Fibroblast of villous mesenchyme (primary cell): ENCODE data around the gene C19orf53. TPM values are rescaled to one million over a fixed set of nuclear protein-coding genes. Genes with fewer than 3 reads are reported as not detected.

Experiments
- DNase-seq: peaks from one replicate; pipeline ENCODE4 v3.0.0-alpha.2; 2010; ENCODE audit warnings: low read depth
- H3K4me3 ChIP-seq: 2 replicates; pipeline ENCODE4 v1.5.1; 2011; ENCODE audit warnings: low read depth, mild to moderate bottlenecking, low read length
- CTCF ChIP-seq: IDR thresholded peaks from 2 replicates; pipeline ENCODE4 v1.5.1; 2012; ENCODE audit warnings: low read depth, mild to moderate bottlenecking, low read length; ENCODE audit not compliant: insufficient read depth
- small RNA-seq: library from RNA; depleted of rRNA; stranded (forward); fragments of <200 nt; gene quantifications from one replicate; pipeline ENCODE3, GENCODE V24; 2012
- total RNA-seq: library from RNA; depleted of rRNA; stranded (reverse); fragments of >200 nt; gene quantifications from 2 replicates; pipeline ENCODE4 v1.2.3, GENCODE V29; 2012

The C19orf53 gene
- total RNA-seq, 1 donor: 37.6 TPM

- TF ChIP-seq CTCF: no peak
- DNase-seq: no peak
- H3K4me3 ChIP-seq: no peak overlapping the region
Observed at GRCh38 chr19:13825489-13826441, 51.5 kb downstream of the C19orf53 start.

DNA sequence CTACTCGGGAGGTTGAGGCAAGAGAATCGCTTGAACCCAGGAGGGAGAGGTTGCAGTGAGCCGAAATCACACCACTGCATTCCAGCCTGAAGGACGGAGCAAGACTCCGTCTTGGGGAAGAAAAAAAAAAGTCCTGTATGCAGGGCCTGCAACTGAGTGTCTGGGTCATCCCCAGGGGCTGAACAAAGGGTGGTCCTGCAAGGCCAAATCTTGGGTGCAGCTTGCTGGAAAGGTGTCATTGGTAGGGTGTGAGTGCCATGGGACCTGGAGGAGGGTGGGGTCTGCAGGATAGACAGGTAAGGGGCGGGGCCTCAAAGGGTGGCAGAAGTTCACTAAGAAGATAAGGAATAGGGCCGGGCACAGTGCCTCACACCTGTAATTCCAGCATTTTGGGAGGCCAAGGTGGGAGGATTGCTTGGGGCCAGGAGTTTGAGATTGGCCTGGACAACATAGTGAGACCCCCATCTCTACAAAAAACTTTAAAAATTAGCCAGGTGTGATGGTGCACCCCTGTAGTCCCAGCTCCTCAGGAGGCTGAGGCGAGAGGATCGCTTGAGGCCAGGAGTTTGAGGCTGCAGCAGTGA lies 52.5 kb downstream of the C19orf53 start:
- no peak for DNase-seq
- no peak overlapping the region for H3K4me3 ChIP-seq

GRCh38 chr19:13827656-13828055 lies 53.4 kb downstream of the C19orf53 start:
- no peak for DNase-seq

More for the DNA sequence above, 52.5 kb downstream of the C19orf53 start:
- TF ChIP-seq CTCF: no peak

More at GRCh38 chr19:13827656-13828055, 53.4 kb downstream of the C19orf53 start:
- no peak overlapping the region for H3K4me3 ChIP-seq
- TF ChIP-seq CTCF: no peak

Small RNA genes within 50 kb of the gene (small RNA-seq; reads per million reads assigned to genes)
- not detected for gene RN7SL619P

Other genes with a start within 250 kb of the C19orf53 start
- gene MRI1, start 9.9 kb upstream of the C19orf53 start, total RNA-seq: 27.2 and 44.1 TPM in 2 replicates
- gene ZSWIM4, start 21.0 kb downstream of the C19orf53 start, total RNA-seq: 12.1 and 13.2 TPM in 2 replicates
- 0.64 TPM in 1 of 2 replicates, not detected in the other for gene NANOS3, start 102.7 kb downstream of the C19orf53 start, total RNA-seq
- 0.32 and 0.43 TPM in 2 replicates for gene BRME1, start 131.7 kb downstream of the C19orf53 start, total RNA-seq
- 18.6 and 22.9 TPM in 2 replicates for gene CC2D1A, start 131.7 kb downstream of the C19orf53 start, total RNA-seq
- gene PODNL1, start 164.0 kb downstream of the C19orf53 start, total RNA-seq: 2.6 TPM in 2 replicates
- gene DCAF15, start 178.1 kb downstream of the C19orf53 start, total RNA-seq: 13.4 and 13.9 TPM in 2 replicates
- gene RFX1, start 231.9 kb downstream of the C19orf53 start, total RNA-seq: 2.3 and 2.6 TPM in 2 replicates